ENCODE data around the gene CCDC91. TPM values are rescaled to one million over a fixed set of nuclear protein-coding genes. Genes with fewer than 3 reads are reported as not detected.

Gene CCDC91
- polyA plus RNA-seq, 1 donor from 2014 or later: 11.6 TPM

- Histone ChIP-seq H3K36me3 (ENCODE audit: insufficient read depth, low read length) (no peaks in the 10 kb centered on the region), H3K4me3 (ENCODE audit: low read length) (no peak overlapping the region), H3K27ac (ENCODE audit: low read length) (no peak overlapping the region), H3K27me3 (ENCODE audit: insufficient read depth, low read depth, low read length) (no peaks in the 10 kb centered on the region), H3F3A (ENCODE audit: insufficient read depth, low read length, poor library complexity, severe bottlenecking) (no peaks in the 10 kb centered on the region), H3K9ac (ENCODE audit: low read length) (no peak overlapping the region), H4K20me1 (ENCODE audit: insufficient read depth) (no peaks in the 10 kb centered on the region), H3K4me2 (ENCODE audit: low read length) (no peak overlapping the region), H3K9me2 (ENCODE audit: insufficient read depth, low read length) (no peaks in the 10 kb centered on the region), H3K9me3 (ENCODE audit: low read length) (no peaks in the 10 kb centered on the region), H3K79me2 (replicated peaks; ENCODE audit: insufficient read depth, low read length) (no peaks in the 10 kb centered on the region), H2AFZ (ENCODE audit: low read depth, low read length) (no peak overlapping the region)
- TF ChIP-seq TAF1 (IDR thresholded peaks at IDR 0.05; ENCODE audit: low read depth): no peak
- TF ChIP-seq RAD21 (conservative IDR thresholded peaks at IDR 0.05): no peak
- TF ChIP-seq POLR2AphosphoS5 (IDR thresholded peaks at IDR 0.05): no peak
- TF ChIP-seq CTCF (IDR thresholded peaks at IDR 0.05; ENCODE audit: poor library complexity, severe bottlenecking): no peak
- no peak for TF ChIP-seq EZH2 (IDR thresholded peaks at IDR 0.05; ENCODE audit: borderline replicate concordance, insufficient read depth, low read length, poor library complexity, severe bottlenecking)
- TF ChIP-seq SMC3 (conservative IDR thresholded peaks at IDR 0.05; ENCODE audit: poor library complexity): no peak
- TF ChIP-seq EP300 (conservative IDR thresholded peaks at IDR 0.05; ENCODE audit: poor library complexity, severe bottlenecking): no peak
- no peak for TF ChIP-seq MXI1 (conservative IDR thresholded peaks at IDR 0.05; ENCODE audit: poor library complexity, severe bottlenecking)
- no peak for TF ChIP-seq REST (IDR thresholded peaks at IDR 0.05; ENCODE audit: borderline replicate concordance)
These were observed 236.8 kb downstream of the CCDC91 start for GRCh38 chr12:28427046-28427445.

- no peaks in the 10 kb centered on the region for H3F3A ChIP-seq (ENCODE audit: insufficient read depth, low read length, poor library complexity, severe bottlenecking)
- H2AFZ ChIP-seq (ENCODE audit: low read depth, low read length): no peak overlapping the region
- no peaks in the 10 kb centered on the region for H3K9me2 ChIP-seq (ENCODE audit: insufficient read depth, low read length)
- no peaks in the 10 kb centered on the region for H3K79me2 ChIP-seq (replicated peaks; ENCODE audit: insufficient read depth, low read length)
- H4K20me1 ChIP-seq (ENCODE audit: insufficient read depth): no peaks in the 10 kb centered on the region
- no peak for TF ChIP-seq MXI1 (conservative IDR thresholded peaks at IDR 0.05; ENCODE audit: poor library complexity, severe bottlenecking)
- TF ChIP-seq EP300 (conservative IDR thresholded peaks at IDR 0.05; ENCODE audit: poor library complexity, severe bottlenecking): no peak
- TF ChIP-seq REST (IDR thresholded peaks at IDR 0.05; ENCODE audit: borderline replicate concordance): no peak
- TF ChIP-seq TAF1 (IDR thresholded peaks at IDR 0.05; ENCODE audit: low read depth): no peak
- no peak for TF ChIP-seq EZH2 (IDR thresholded peaks at IDR 0.05; ENCODE audit: borderline replicate concordance, insufficient read depth, low read length, poor library complexity, severe bottlenecking)
- no peak for TF ChIP-seq RAD21 (conservative IDR thresholded peaks at IDR 0.05)
- TF ChIP-seq CTCF (IDR thresholded peaks at IDR 0.05; ENCODE audit: poor library complexity, severe bottlenecking): no peak
- no peak for TF ChIP-seq SMC3 (conservative IDR thresholded peaks at IDR 0.05; ENCODE audit: poor library complexity)
- no peak for TF ChIP-seq POLR2AphosphoS5 (IDR thresholded peaks at IDR 0.05)
- no peak overlapping the region for H3K27ac ChIP-seq (ENCODE audit: low read length)
- no peaks in the 10 kb centered on the region for H3K27me3 ChIP-seq (ENCODE audit: insufficient read depth, low read depth, low read length)
- H3K4me3 ChIP-seq (ENCODE audit: low read length): no peak overlapping the region
- H3K9me3 ChIP-seq (ENCODE audit: low read length): no peaks in the 10 kb centered on the region
- no peak overlapping the region for H3K9ac ChIP-seq (ENCODE audit: low read length)
- no peaks in the 10 kb centered on the region for H3K36me3 ChIP-seq (ENCODE audit: insufficient read depth, low read length)
- H3K4me2 ChIP-seq (ENCODE audit: low read length): no peak overlapping the region
These were observed 249.9 kb downstream of the CCDC91 start for GRCh38 chr12:28440081-28440608.

Measured in neural cell (in vitro differentiated cells).